ENCODE data around the gene FYTTD1. TPM values are rescaled to one million over a fixed set of nuclear protein-coding genes. Genes with fewer than 3 reads are reported as not detected.

Gene FYTTD1
- total RNA-seq, 1 donor from 2014 or later = 84.2 TPM

- TF ChIP-seq CTCF (IDR thresholded peaks at IDR 0.05) = no peak
- ChIA-PET CTCF (interaction anchor here (0.9 to 1.0 kb wide), 2 partner anchors 8 to 44 kb away, joined by 3 read pairs; no protein-coding TSS in a partner anchor), POLR2A (no interaction called here)
- H3K4me1 Mint-ChIP-seq = peaks cover 32% of the 10 kb centered on the region
- DNase-seq (no peak), ATAC-seq (ENCODE audit: low read depth) (no peak)
- no peaks in the 10 kb centered on the region for H3K27me3 Mint-ChIP-seq
- H3K4me3 Mint-ChIP-seq = no peak overlapping the region
- no peak overlapping the region for H3K27ac Mint-ChIP-seq
- H3K36me3 Mint-ChIP-seq (ENCODE audit: low read depth) = peaks cover 16% of the 10 kb centered on the region
- no peaks in the 10 kb centered on the region for H3K9me3 Mint-ChIP-seq
- intact Hi-C loops (cut with micrococcal nuclease) = loop anchor here (2.0 kb wide), 1 partner anchor 16 kb away; no protein-coding TSS in a partner anchor
These were observed 7.0 kb downstream of the FYTTD1 start for GRCh38 chr3:197756704-197757103.

- Mint-ChIP-seq H3K27me3 (no peaks in the 10 kb centered on the region), H3K9me3 (no peaks in the 10 kb centered on the region), H3K36me3 (ENCODE audit: low read depth) (peaks cover 21% of the 10 kb centered on the region), H3K4me3 (no peak overlapping the region), H3K4me1 (peaks cover 18% of the 10 kb centered on the region), H3K27ac (no peak overlapping the region)
- DNase-seq (no peak), ATAC-seq (ENCODE audit: low read depth) (no peak)
- intact Hi-C loops (cut with micrococcal nuclease) = no loop called here
- POLR2A ChIA-PET = no interaction called here
- no peak for TF ChIP-seq CTCF (IDR thresholded peaks at IDR 0.05)
- CTCF ChIA-PET = no interaction called here
These were observed 8.8 kb downstream of the FYTTD1 start for GRCh38 chr3:197758512-197758911.

- H3K36me3 Mint-ChIP-seq (ENCODE audit: low read depth) = peaks cover 42% of the 10 kb centered on the region
- intact Hi-C loops (cut with micrococcal nuclease) = no loop called here
- no peaks in the 10 kb centered on the region for H3K9me3 Mint-ChIP-seq
- DNase-seq = no peak
- H3K4me3 Mint-ChIP-seq = no peak overlapping the region
- H3K4me1 Mint-ChIP-seq = no peaks in the 10 kb centered on the region
- no peak overlapping the region for H3K27ac Mint-ChIP-seq
- no peaks in the 10 kb centered on the region for H3K27me3 Mint-ChIP-seq
- no peak for ATAC-seq (ENCODE audit: low read depth)
- no peak for TF ChIP-seq CTCF (IDR thresholded peaks at IDR 0.05)
- POLR2A ChIA-PET = no interaction called here
- CTCF ChIA-PET = no interaction called here
These were observed 12.1 kb downstream of the FYTTD1 start for GRCh38 chr3:197761784-197762183.

GRCh38 chr3:197775317-197775716 lies 25.6 kb downstream of the FYTTD1 start:
- ChIA-PET POLR2A (no interaction called here), CTCF (no interaction called here)
- DNase-seq (no peak), ATAC-seq (ENCODE audit: low read depth) (no peak)
- Mint-ChIP-seq H3K27me3 (no peaks in the 10 kb centered on the region), H3K36me3 (ENCODE audit: low read depth) (peaks cover 79% of the 10 kb centered on the region), H3K9me3 (no peaks in the 10 kb centered on the region), H3K27ac (no peak overlapping the region), H3K4me1 (peaks cover 18% of the 10 kb centered on the region), H3K4me3 (no peak overlapping the region)
- intact Hi-C loops (cut with micrococcal nuclease) = no loop called here
- TF ChIP-seq CTCF (IDR thresholded peaks at IDR 0.05) = no peak

- Mint-ChIP-seq H3K4me1 (peaks cover 41% of the 10 kb centered on the region), H3K36me3 (ENCODE audit: low read depth) (peaks cover 60% of the 10 kb centered on the region), H3K4me3 (peak overlapping the region; percentile 60), H3K9me3 (no peaks in the 10 kb centered on the region), H3K27me3 (no peaks in the 10 kb centered on the region), H3K27ac (peak overlapping the region; percentile 80)
- CTCF ChIA-PET = interaction anchor here (0.9 to 3.5 kb wide), 6 partner anchors 9 to 183 kb away, joined by 3 to 14 read pairs (median 4); partner anchors contain the start of gene LRCH3
- DNase-seq (no peak), ATAC-seq (ENCODE audit: low read depth) (peak; percentile 91)
- intact Hi-C loops (cut with micrococcal nuclease) = loop anchor here (1.0 to 5.0 kb wide), 5 partner anchors 8 to 70 kb away; no protein-coding TSS in a partner anchor
- TF ChIP-seq CTCF (IDR thresholded peaks at IDR 0.05) = no peak
- POLR2A ChIA-PET = interaction anchor here (0.6 to 2.1 kb wide), 11 partner anchors 9 to 73 kb away, joined by 3 to 47 read pairs (median 5); partner anchors contain the start of gene LRCH3
These were observed 32.5 kb downstream of the FYTTD1 start for GRCh38 chr3:197782230-197782629.

All from activated B cell treated with CpG ODN at 0.5 μM for 24 hours (primary cell).